Measurements from ENCODE around the gene ATF3.

- TF ChIP-seq CTCF (tag by site-specific recombination; IDR thresholded peaks at IDR 0.05), result no peak
- TF ChIP-seq ZNF274 (IDR thresholded peaks at IDR 0.05; ENCODE audit: low read length), result no peak
- no peak for TF ChIP-seq ZNF274 (tag by site-specific recombination; IDR thresholded peaks at IDR 0.05; ENCODE audit: borderline replicate concordance)
Measured at GRCh38 chr1:212620293-212620692, 11.7 kb downstream of the ATF3 start.

Data from HEK293 (cell line).